ENCODE results near the gene GABRP.
"Not testable (repeated sequence)": the region's sequence is repeated elsewhere in the genome, so short reads cannot be mapped to it uniquely, and the experiment has no call there.

The GABRP gene

GRCh38 chr5:170783498-170784247 is at the start of gene GABRP:
GABRP (plus strand) TSS chr5:170783725; CDS start chr5:170788616, 4,891 bp downstream.
- no peak for DNase-seq (ENCODE audit: low read depth)

- DNase-seq (ENCODE audit: low read depth) = no peak
Observed at GRCh38 chr5:170736966-170737365, 46.6 kb upstream of the GABRP start.

GRCh38 chr5:170737591-170737990 is 45.9 kb upstream of the GABRP start:
- no peak for DNase-seq (ENCODE audit: low read depth)

- no peak for DNase-seq (ENCODE audit: low read depth)
Observed at GRCh38 chr5:170738840-170739239, 44.7 kb upstream of the GABRP start.

- no peak for DNase-seq (ENCODE audit: low read depth)
Observed at GRCh38 chr5:170739446-170739845, 44.1 kb upstream of the GABRP start.

- DNase-seq (ENCODE audit: low read depth) = no peak
Observed at GRCh38 chr5:170740551-170741205, 42.8 kb upstream of the GABRP start.

GRCh38 chr5:170741801-170742200 is 41.7 kb upstream of the GABRP start:
- DNase-seq (ENCODE audit: low read depth) = no peak

- DNase-seq (ENCODE audit: low read depth) = no peak
Observed at GRCh38 chr5:170743876-170744212, 39.7 kb upstream of the GABRP start.

GRCh38 chr5:170745481-170746071 is 37.9 kb upstream of the GABRP start:
- no peak for DNase-seq (ENCODE audit: low read depth)

GRCh38 chr5:170746075-170746960 is 37.2 kb upstream of the GABRP start:
- no peak for DNase-seq (ENCODE audit: low read depth)

GRCh38 chr5:170746961-170747340 is 36.6 kb upstream of the GABRP start:
- DNase-seq (ENCODE audit: low read depth) = no peak

GRCh38 chr5:170747357-170747756 is 36.2 kb upstream of the GABRP start:
- no peak for DNase-seq (ENCODE audit: low read depth)

- DNase-seq (ENCODE audit: low read depth) = no peak
Observed at GRCh38 chr5:170747851-170748250, 35.7 kb upstream of the GABRP start.

- DNase-seq (ENCODE audit: low read depth) = no peak
Observed at GRCh38 chr5:170748951-170749471, 34.5 kb upstream of the GABRP start.

- DNase-seq (ENCODE audit: low read depth) = no peak
Observed at GRCh38 chr5:170749911-170750431, 33.6 kb upstream of the GABRP start.

- DNase-seq (ENCODE audit: low read depth) = no peak
Observed at GRCh38 chr5:170750791-170751190, 32.7 kb upstream of the GABRP start.

- DNase-seq (ENCODE audit: low read depth) = no peak
Observed at GRCh38 chr5:170751631-170752030, 31.9 kb upstream of the GABRP start.

GRCh38 chr5:170752257-170753215 is 31.0 kb upstream of the GABRP start:
- DNase-seq (ENCODE audit: low read depth) = no peak

- no peak for DNase-seq (ENCODE audit: low read depth)
Observed at GRCh38 chr5:170753311-170753710, 30.2 kb upstream of the GABRP start.

GRCh38 chr5:170754508-170754907 is 29.0 kb upstream of the GABRP start:
- DNase-seq (ENCODE audit: low read depth) = not testable (repeated sequence)
